Hepatocyte (in vitro differentiated cells): Measurements from ENCODE around the gene RETREG2. TPM values are rescaled to one million over a fixed set of nuclear protein-coding genes. Genes with fewer than 3 reads are reported as not detected.

ENCODE experiments used
- DNase-seq: peaks from one replicate; pipeline ENCODE4 v3.0.0-alpha.2; 2016; ENCODE audit warnings: low spot score
- H2AFZ ChIP-seq: fragments of 200-600 bp; sonication (generic); 2 replicates; pipeline ENCODE4 v1.6.0; 2016; ENCODE audit warnings: antibody characterized with exemption, mild to moderate bottlenecking
- H3K27ac ChIP-seq: fragments of 200-600 bp; sonication (generic); 2 replicates; pipeline ENCODE4 v1.5.1; 2016; ENCODE audit warnings: mild to moderate bottlenecking
- H3K27me3 ChIP-seq: fragments of 200-600 bp; sonication (generic); 2 replicates; pipeline ENCODE4 v1.6.1; 2016
- H3K36me3 ChIP-seq: fragments of 200-600 bp; sonication (generic); replicated peaks from 2 replicates; pipeline ENCODE4 v1.5.1; 2016; ENCODE audit warnings: low read depth; ENCODE audit not compliant: insufficient read depth
- H3K4me1 ChIP-seq: fragments of 200-600 bp; sonication (generic); 2 replicates; pipeline ENCODE4 v1.5.1; 2016; ENCODE audit warnings: mild to moderate bottlenecking, moderate library complexity; ENCODE audit not compliant: insufficient read depth
- H3K4me2 ChIP-seq: fragments of 200-600 bp; sonication (generic); 2 replicates; pipeline ENCODE4 v1.6.0; 2016
- H3K4me3 ChIP-seq: fragments of 200-600 bp; sonication (generic); 2 replicates; pipeline ENCODE4 v1.5.1; 2016; ENCODE audit warnings: mild to moderate bottlenecking
- H3K79me2 ChIP-seq: fragments of 200-600 bp; sonication (generic); 2 replicates; pipeline ENCODE4 v1.6.0; 2017; ENCODE audit warnings: mild to moderate bottlenecking
- H3K9me2 ChIP-seq: fragments of 200-600 bp; sonication (generic); replicated peaks from 2 replicates; pipeline ENCODE4 v1.6.0; 2017; ENCODE audit warnings: mild to moderate bottlenecking; ENCODE audit not compliant: insufficient read depth
- H3K9me3 ChIP-seq: fragments of 200-600 bp; sonication (generic); 2 replicates; pipeline ENCODE4 v1.5.1; 2016; ENCODE audit warnings: low read depth, mild to moderate bottlenecking
- H4K20me1 ChIP-seq: fragments of 200-600 bp; sonication (generic); 2 replicates; pipeline ENCODE4 v1.6.0; 2016; ENCODE audit warnings: mild to moderate bottlenecking; ENCODE audit not compliant: insufficient read depth, poor library complexity, severe bottlenecking
- EZH2 ChIP-seq: fragments of 200-600 bp; sonication (generic); IDR thresholded peaks from 2 replicates; pipeline ENCODE4 v1.6.1; 2016; ENCODE audit warnings: antibody characterized with exemption, mild to moderate bottlenecking, borderline replicate concordance
- EZH2phosphoT487 ChIP-seq: fragments of 200-600 bp; sonication (generic); IDR thresholded peaks from one replicate; pipeline ENCODE4 v1.6.1; 2018; ENCODE audit warnings: antibody characterized with exemption, mild to moderate bottlenecking, low read depth, moderate library complexity; ENCODE audit not compliant: unreplicated experiment, severe bottlenecking
- WGBS: methylation state at CpG from one replicate; pipeline ENCODE4 v1.1.6; 2016; ENCODE audit warnings: low lambda C conversion rate; ENCODE audit errors: missing lambda C conversion rate; 5-methylcytosine and 5-hydroxymethylcytosine counted together
- polyA plus RNA-seq: library from polyadenylated mRNA; unstranded; fragments of >200 nt; fragmentation: Nextera tagmentation; extraction: Ambion mirVana; gene quantifications from 2 replicates; pipeline ENCODE4 v1.2.1, GENCODE V29; 2016
- total RNA-seq: library from RNA; depleted of rRNA; stranded (reverse); fragments of >200 nt; gene quantifications from 2 replicates; pipeline ENCODE4 v1.2.3, GENCODE V29; 2014
- TF ChIP-seq, protein P1 (sequence below): fragments of 200-600 bp; sonication (generic); IDR thresholded peaks from 2 replicates; pipeline ENCODE4 v1.5.1; 2016; ENCODE audit warnings: antibody characterized with exemption, mild to moderate bottlenecking; ENCODE audit not compliant: poor library complexity

RETREG2 gene
- total and polyA plus RNA-seq, 2 experiments from 2014 or later = 90.7 to 93.3 TPM

GRCh38 chr2:219234331-219234730 lies 56.3 kb downstream of the RETREG2 start:
- no peak for DNase-seq
- no peak overlapping the region for H3K27ac ChIP-seq
- no peaks in the 10 kb centered on the region for H4K20me1 ChIP-seq
- no peaks in the 10 kb centered on the region for H3K27me3 ChIP-seq
- 98% methylated on average over 3 of the region's 3 CpGs for WGBS
- H3K79me2 ChIP-seq = peaks cover 24% of the 10 kb centered on the region
- no peak overlapping the region for H3K4me3 ChIP-seq
- no peak overlapping the region for H2AFZ ChIP-seq
- peaks cover 7% of the 10 kb centered on the region for H3K4me1 ChIP-seq
- TF ChIP-seq EZH2 (no peak), EZH2phosphoT487 (no peak)
- TF ChIP-seq, protein P1, sequence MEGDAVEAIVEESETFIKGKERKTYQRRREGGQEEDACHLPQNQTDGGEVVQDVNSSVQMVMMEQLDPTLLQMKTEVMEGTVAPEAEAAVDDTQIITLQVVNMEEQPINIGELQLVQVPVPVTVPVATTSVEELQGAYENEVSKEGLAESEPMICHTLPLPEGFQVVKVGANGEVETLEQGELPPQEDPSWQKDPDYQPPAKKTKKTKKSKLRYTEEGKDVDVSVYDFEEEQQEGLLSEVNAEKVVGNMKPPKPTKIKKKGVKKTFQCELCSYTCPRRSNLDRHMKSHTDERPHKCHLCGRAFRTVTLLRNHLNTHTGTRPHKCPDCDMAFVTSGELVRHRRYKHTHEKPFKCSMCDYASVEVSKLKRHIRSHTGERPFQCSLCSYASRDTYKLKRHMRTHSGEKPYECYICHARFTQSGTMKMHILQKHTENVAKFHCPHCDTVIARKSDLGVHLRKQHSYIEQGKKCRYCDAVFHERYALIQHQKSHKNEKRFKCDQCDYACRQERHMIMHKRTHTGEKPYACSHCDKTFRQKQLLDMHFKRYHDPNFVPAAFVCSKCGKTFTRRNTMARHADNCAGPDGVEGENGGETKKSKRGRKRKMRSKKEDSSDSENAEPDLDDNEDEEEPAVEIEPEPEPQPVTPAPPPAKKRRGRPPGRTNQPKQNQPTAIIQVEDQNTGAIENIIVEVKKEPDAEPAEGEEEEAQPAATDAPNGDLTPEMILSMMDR = no peak
- H3K9me3 ChIP-seq = no peaks in the 10 kb centered on the region
- H3K9me2 ChIP-seq = no peaks in the 10 kb centered on the region
- H3K36me3 ChIP-seq = no peaks in the 10 kb centered on the region
- no peak overlapping the region for H3K4me2 ChIP-seq

Other genes with a start within 250 kb of the RETREG2 start
- 0.08 and 0.37 TPM in 2 replicates for gene CDK5R2, start 218.6 kb upstream of the RETREG2 start, total RNA-seq
- not detected in 2 replicates for gene CDK5R2, start 218.6 kb upstream of the RETREG2 start, polyA plus RNA-seq
- 0.70 TPM in 1 of 2 replicates, not detected in the other for gene FEV, start 193.1 kb upstream of the RETREG2 start, total RNA-seq
- 0.58 and 2.1 TPM in 2 replicates for gene FEV, start 193.1 kb upstream of the RETREG2 start, polyA plus RNA-seq
- gene CRYBA2, start 184.9 kb upstream of the RETREG2 start, total RNA-seq = 0.90 TPM in 1 of 2 replicates, not detected in the other
- not detected in 2 replicates for gene CRYBA2, start 184.9 kb upstream of the RETREG2 start, polyA plus RNA-seq
- 0.03 and 0.12 TPM in 2 replicates for gene CFAP65, start 136.8 kb upstream of the RETREG2 start, total RNA-seq
- 0.05 and 0.06 TPM in 2 replicates for gene CFAP65, start 136.8 kb upstream of the RETREG2 start, polyA plus RNA-seq
- gene IHH, start 117.4 kb upstream of the RETREG2 start, total RNA-seq = 23.0 and 23.1 TPM in 2 replicates
- gene IHH, start 117.4 kb upstream of the RETREG2 start, polyA plus RNA-seq = 27.7 and 36.3 TPM in 2 replicates
- 27.8 and 28.2 TPM in 2 replicates for gene NHEJ1, start 17.5 kb upstream of the RETREG2 start, total RNA-seq
- gene NHEJ1, start 17.5 kb upstream of the RETREG2 start, polyA plus RNA-seq = 18.1 and 18.2 TPM in 2 replicates
- gene SLC23A3, start 8.2 kb upstream of the RETREG2 start, total RNA-seq = 1.4 and 1.5 TPM in 2 replicates
- gene SLC23A3, start 8.2 kb upstream of the RETREG2 start, polyA plus RNA-seq = 0.80 and 1.1 TPM in 2 replicates
- gene CNPPD1, start 1.4 kb upstream of the RETREG2 start, total RNA-seq = 25.8 and 34.0 TPM in 2 replicates
- gene CNPPD1, start 1.4 kb upstream of the RETREG2 start, polyA plus RNA-seq = 49.4 and 50.8 TPM in 2 replicates
- gene ZFAND2B, start 28.5 kb downstream of the RETREG2 start, total RNA-seq = 38.7 and 58.1 TPM in 2 replicates
- gene ZFAND2B, start 28.5 kb downstream of the RETREG2 start, polyA plus RNA-seq = 55.1 and 65.4 TPM in 2 replicates
- 34.7 and 37.7 TPM in 2 replicates for gene ABCB6, start 40.7 kb downstream of the RETREG2 start, total RNA-seq
- gene ABCB6, start 40.7 kb downstream of the RETREG2 start, polyA plus RNA-seq = 53.4 and 59.5 TPM in 2 replicates
- 34.6 and 35.7 TPM in 2 replicates for gene ATG9A, start 51.4 kb downstream of the RETREG2 start, total RNA-seq
- gene ATG9A, start 51.4 kb downstream of the RETREG2 start, polyA plus RNA-seq = 46.6 and 57.8 TPM in 2 replicates
- 25.2 and 37.5 TPM in 2 replicates for gene ANKZF1, start 51.5 kb downstream of the RETREG2 start, total RNA-seq
- gene ANKZF1, start 51.5 kb downstream of the RETREG2 start, polyA plus RNA-seq = 41.6 and 47.1 TPM in 2 replicates
- gene GLB1L, start 67.2 kb downstream of the RETREG2 start, total RNA-seq = 5.9 and 9.6 TPM in 2 replicates
- gene GLB1L, start 67.2 kb downstream of the RETREG2 start, polyA plus RNA-seq = 1.7 and 6.6 TPM in 2 replicates
- 35.6 and 38.8 TPM in 2 replicates for gene STK16, start 67.2 kb downstream of the RETREG2 start, total RNA-seq
- gene STK16, start 67.2 kb downstream of the RETREG2 start, polyA plus RNA-seq = 7.7 and 10.1 TPM in 2 replicates
- 0.13 TPM in 1 of 2 replicates, not detected in the other for gene TUBA4B, start 75.0 kb downstream of the RETREG2 start, total RNA-seq
- not detected in 2 replicates for gene TUBA4B, start 75.0 kb downstream of the RETREG2 start, polyA plus RNA-seq
- 4.7 and 9.6 TPM in 2 replicates for gene TUBA4A, start 75.6 kb downstream of the RETREG2 start, total RNA-seq
- gene TUBA4A, start 75.6 kb downstream of the RETREG2 start, polyA plus RNA-seq = 10.5 and 14.3 TPM in 2 replicates
- 47.4 and 50.7 TPM in 2 replicates for gene DNAJB2, start 101.1 kb downstream of the RETREG2 start, total RNA-seq
- gene DNAJB2, start 101.1 kb downstream of the RETREG2 start, polyA plus RNA-seq = 19.4 and 20.1 TPM in 2 replicates
- gene PTPRN, start 131.1 kb downstream of the RETREG2 start, total RNA-seq = 3.5 and 4.6 TPM in 2 replicates
- gene PTPRN, start 131.1 kb downstream of the RETREG2 start, polyA plus RNA-seq = 9.8 and 9.9 TPM in 2 replicates
- gene RESP18, start 154.5 kb downstream of the RETREG2 start, total RNA-seq = not detected in 2 replicates
- gene RESP18, start 154.5 kb downstream of the RETREG2 start, polyA plus RNA-seq = not detected in 2 replicates
- 53.5 and 72.0 TPM in 2 replicates for gene DNPEP, start 209.6 kb downstream of the RETREG2 start, total RNA-seq
- 79.0 and 87.7 TPM in 2 replicates for gene DNPEP, start 209.6 kb downstream of the RETREG2 start, polyA plus RNA-seq
- 103 and 114 TPM in 2 replicates for gene DES, start 240.1 kb downstream of the RETREG2 start, total RNA-seq
- gene DES, start 240.1 kb downstream of the RETREG2 start, polyA plus RNA-seq = 58.5 and 60.9 TPM in 2 replicates